GM18951 (cell line): ENCODE data around the gene ATE1.
"Not testable (repeated sequence)": the region's sequence is repeated elsewhere in the genome, so short reads cannot be mapped to it uniquely, and the experiment has no call there.

ENCODE experiments used
- POLR2A ChIP-seq: IDR thresholded peaks from 4 replicates; pipeline ENCODE4 v1.6.1; 2011; ENCODE audit warnings: mild to moderate bottlenecking; ENCODE audit not compliant: insufficient read length, insufficient read depth; ENCODE audit errors: extremely low read depth
- in situ Hi-C: fragments of 300-500 bp; cut with MboI; formaldehyde crosslinking; loops from one replicate; pipeline ENCODE4 v1.12.0; 2022; ENCODE audit warnings: low sequenced_read_pairs, mixed read lengths, inconsistent platforms; ENCODE audit not compliant: unreplicated experiment

Gene ATE1

DNA sequence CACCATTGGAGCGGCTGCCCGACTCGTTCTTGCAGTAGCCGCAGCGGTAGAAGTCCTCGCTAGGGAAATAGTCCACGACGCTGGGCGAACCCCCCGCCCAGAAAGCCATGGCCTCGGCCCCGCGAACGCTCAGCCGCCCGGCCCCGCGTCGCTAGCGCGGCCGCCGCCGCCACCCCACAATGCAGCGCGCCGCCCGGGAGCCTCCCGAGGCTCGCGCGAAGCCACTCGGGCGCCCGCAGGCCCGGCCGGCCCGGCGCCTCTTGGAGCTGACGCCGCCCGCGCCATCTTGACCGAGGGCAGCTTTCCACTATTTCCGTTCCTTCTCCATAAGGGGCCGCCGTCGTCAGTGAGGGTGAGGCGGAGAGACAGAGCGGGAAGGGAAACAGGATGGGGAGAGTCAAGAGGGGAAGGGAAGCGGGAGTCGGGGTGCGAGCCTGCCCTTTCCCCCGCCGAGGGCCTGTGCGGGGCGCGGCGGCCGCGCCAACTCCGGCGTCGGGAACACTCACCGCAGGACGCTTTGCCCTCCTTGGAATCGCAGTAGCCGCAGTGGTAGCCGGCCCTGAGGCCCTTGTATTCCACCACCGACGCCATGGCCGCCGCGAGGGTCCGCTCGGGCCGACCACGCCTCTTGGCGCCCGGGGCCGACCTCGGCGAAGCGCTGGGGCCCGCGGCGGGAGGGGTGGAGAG lies at the start of gene ATE1:
ATE1 (minus strand) TSS at position 191 of the 687 bp plus-strand sequence; CDS start at position 109, 82 bp downstream.
- TF ChIP-seq POLR2A = peak; percentile 91
- in situ Hi-C loops = no loop called here

- in situ Hi-C loops = no loop called here
- no peak for TF ChIP-seq POLR2A
Observed at GRCh38 chr10:121976607-121977006, 48.8 kb upstream of the ATE1 start.

DNA sequence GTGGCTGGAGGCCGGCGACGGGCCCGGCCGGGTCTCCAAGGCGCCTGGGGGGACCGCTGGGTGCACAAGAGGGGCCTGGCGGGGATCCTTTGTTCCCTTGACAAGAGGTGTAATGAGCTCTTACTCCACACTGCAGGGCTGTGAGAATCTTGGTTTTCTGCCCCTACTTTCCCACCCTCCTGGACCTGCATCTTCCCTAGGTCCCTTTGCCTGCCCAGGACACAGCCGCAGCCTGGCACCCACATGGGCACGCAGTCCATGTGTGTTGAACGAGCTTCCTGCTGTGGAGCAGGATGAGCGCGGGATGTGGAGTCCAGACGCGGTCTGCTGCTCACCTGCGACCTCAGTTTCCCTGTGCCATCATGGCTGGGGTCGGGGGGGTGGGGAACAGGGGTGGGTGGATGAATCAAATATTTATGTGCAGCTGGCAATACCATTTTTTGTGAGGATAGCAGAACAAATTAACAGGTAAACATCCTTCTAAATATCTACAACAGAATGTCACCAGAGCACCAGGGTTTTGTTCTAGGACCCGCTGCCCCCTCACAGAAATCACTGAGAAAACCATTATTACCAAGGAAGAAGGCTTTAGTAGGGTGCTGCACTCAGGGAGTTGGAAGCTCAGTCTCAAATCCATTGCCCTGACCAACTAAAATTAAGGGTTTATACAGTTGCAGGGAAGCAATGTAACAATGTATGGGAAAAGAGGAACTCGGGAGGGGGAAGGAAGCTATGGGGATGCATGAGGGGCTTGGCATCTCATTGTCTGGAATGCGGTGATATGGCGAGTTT lies 47.7 kb upstream of the ATE1 start:
- in situ Hi-C loops = no loop called here
- no peak for TF ChIP-seq POLR2A

- in situ Hi-C loops = no loop called here
- TF ChIP-seq POLR2A = peak; percentile 85
Observed at GRCh38 chr10:121974535-121975294, 46.9 kb upstream of the ATE1 start, which contains the start of gene NSMCE4A. Gene NSMCE4A (minus strand): TSS chr10:121975217. CDS start chr10:121975165, 52 bp downstream.

- in situ Hi-C loops = no loop called here
- no peak for TF ChIP-seq POLR2A
Observed at GRCh38 chr10:121974019-121974534, 46.2 kb upstream of the ATE1 start.

- in situ Hi-C loops = not testable (repeated sequence)
Observed at GRCh38 chr10:121969086-121969485, 41.3 kb upstream of the ATE1 start.

DNA sequence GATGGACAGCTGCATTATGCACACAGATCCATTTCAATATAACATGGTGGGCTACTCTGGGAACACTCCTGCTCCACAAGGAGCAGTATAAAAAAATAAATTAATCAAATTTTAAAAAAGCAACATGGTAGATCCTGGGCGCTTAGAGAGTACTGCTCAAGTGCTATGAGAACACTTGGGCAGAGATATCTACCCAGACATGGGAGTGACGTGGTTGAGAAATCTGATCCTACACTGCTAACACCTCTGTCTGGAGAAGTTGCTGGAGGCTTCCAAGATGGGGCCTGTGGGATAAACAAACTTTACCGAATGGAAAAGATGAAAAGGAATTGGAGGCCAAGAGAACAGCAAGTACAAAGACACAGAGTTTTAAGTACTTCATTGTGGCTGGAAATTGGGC lies 38.2 kb upstream of the ATE1 start:
- in situ Hi-C loops = no loop called here
- no peak for TF ChIP-seq POLR2A

- in situ Hi-C loops = no loop called here
- TF ChIP-seq POLR2A = no peak
Observed at GRCh38 chr10:121961456-121961855, 33.6 kb upstream of the ATE1 start.

DNA sequence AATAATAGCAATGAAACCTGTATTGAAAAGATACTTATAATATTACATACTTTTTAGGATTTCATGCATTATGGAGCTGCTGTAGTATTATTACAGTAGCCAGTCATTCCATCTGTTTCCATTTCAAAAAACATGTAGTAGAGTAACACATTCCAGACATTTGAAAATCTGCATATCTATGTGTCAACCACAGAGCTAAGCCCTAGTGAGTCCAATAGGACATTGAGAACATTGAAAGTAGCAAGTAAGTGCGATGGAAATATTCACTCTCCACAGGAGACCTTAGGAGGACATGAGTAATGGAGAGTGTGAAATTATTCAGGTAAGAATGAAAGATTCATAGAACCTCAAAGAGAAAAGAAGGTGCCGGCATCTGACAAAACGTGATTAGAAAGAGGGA lies 31.8 kb upstream of the ATE1 start:
- no peak for TF ChIP-seq POLR2A
- in situ Hi-C loops = no loop called here

GRCh38 chr10:121956111-121957061 lies 28.6 kb upstream of the ATE1 start:
- in situ Hi-C loops = no loop called here
- no peak for TF ChIP-seq POLR2A

- no peak for TF ChIP-seq POLR2A
- in situ Hi-C loops = no loop called here
Observed at GRCh38 chr10:121952226-121952625, 24.4 kb upstream of the ATE1 start.

GRCh38 chr10:121949451-121949850 lies 21.6 kb upstream of the ATE1 start:
- in situ Hi-C loops = no loop called here
- no peak for TF ChIP-seq POLR2A
